Smooth muscle cell (in vitro differentiated cells): ENCODE measurements around the gene ZNF579. TPM values are rescaled to one million over a fixed set of nuclear protein-coding genes. Genes with fewer than 3 reads are reported as not detected.

Experiments
- DNase-seq: peaks from one replicate; lab custom pipeline; 2025; ENCODE audit not compliant: unreplicated experiment; lab: John Stamatoyannopoulos, UW
- H2AFZ ChIP-seq: fragments of 200-600 bp; sonication (generic); 2 replicates; pipeline ENCODE4 v1.6.0; 2016; ENCODE audit warnings: antibody characterized with exemption, low read depth, mild to moderate bottlenecking
- H3F3A ChIP-seq: fragments of 200-600 bp; sonication (generic); 2 replicates; pipeline ENCODE4 v1.6.0; 2017; ENCODE audit warnings: antibody characterized with exemption, low read depth
- H3K27ac ChIP-seq: fragments of 200-600 bp; sonication (generic); 2 replicates; pipeline ENCODE4 v1.5.1; 2016; ENCODE audit warnings: low read depth, mild to moderate bottlenecking
- H3K27me3 ChIP-seq: fragments of 200-600 bp; sonication (generic); 2 replicates; pipeline ENCODE4 v1.6.1; 2016; ENCODE audit warnings: low read depth, mild to moderate bottlenecking
- H3K36me3 ChIP-seq: fragments of 200-600 bp; sonication (generic); 2 replicates; pipeline ENCODE4 v1.5.1; 2016; ENCODE audit warnings: low read depth
- H3K4me1 ChIP-seq: fragments of 200-600 bp; sonication (generic); 2 replicates; pipeline ENCODE4 v1.5.1; 2016; ENCODE audit warnings: low read depth
- H3K4me2 ChIP-seq: fragments of 200-600 bp; sonication (generic); 2 replicates; pipeline ENCODE4 v1.6.0; 2016; ENCODE audit warnings: mild to moderate bottlenecking
- H3K4me3 ChIP-seq: fragments of 200-600 bp; sonication (generic); 2 replicates; pipeline ENCODE4 v1.5.1; 2016; ENCODE audit warnings: mild to moderate bottlenecking
- H3K79me2 ChIP-seq: fragments of 200-600 bp; sonication (generic); 2 replicates; pipeline ENCODE4 v1.6.0; 2016; ENCODE audit warnings: low read depth, mild to moderate bottlenecking
- H3K9ac ChIP-seq: fragments of 200-600 bp; sonication (generic); 2 replicates; pipeline ENCODE4 v1.6.0; 2016; ENCODE audit warnings: low read depth
- H3K9me3 ChIP-seq: fragments of 200-600 bp; sonication (generic); replicated peaks from 2 replicates; pipeline ENCODE4 v1.5.1; 2016; ENCODE audit warnings: low read depth
- H4K20me1 ChIP-seq: fragments of 200-600 bp; sonication (generic); 2 replicates; pipeline ENCODE4 v1.6.0; 2016; ENCODE audit warnings: low read depth
- CTCF ChIP-seq: fragments of 200-600 bp; sonication (generic); IDR thresholded peaks from 2 replicates; pipeline ENCODE4 v1.5.1; 2017; ENCODE audit warnings: borderline replicate concordance, mild to moderate bottlenecking, antibody characterized with exemption; ENCODE audit not compliant: insufficient read depth, poor library complexity, severe bottlenecking
- WGBS: methylation state at CpG from one replicate; pipeline ENCODE4 v1.1.7; 2016; ENCODE audit warnings: low lambda C conversion rate; 5-methylcytosine and 5-hydroxymethylcytosine counted together
- polyA plus RNA-seq: library from polyadenylated mRNA; unstranded; fragments of >200 nt; fragmentation: Nextera tagmentation; extraction: Ambion mirVana; gene quantifications from 2 replicates; pipeline ENCODE4 v1.2.1, GENCODE V29; 2016
- total RNA-seq: library from RNA; depleted of rRNA; stranded (reverse); fragments of >200 nt; gene quantifications from 2 replicates; pipeline ENCODE4 v1.2.3, GENCODE V29; 2014

ZNF579 gene
- total and polyA plus RNA-seq, 2 experiments from 2014 or later, result 4.2 to 15.1 TPM

- H3K9ac ChIP-seq, result no peak overlapping the region
- H4K20me1 ChIP-seq, result no peaks in the 10 kb centered on the region
- no peak overlapping the region for H3K4me3 ChIP-seq
- no peaks in the 10 kb centered on the region for H3K79me2 ChIP-seq
- no peak overlapping the region for H3K27ac ChIP-seq
- WGBS, result 70% methylated on average over 7 of the region's 7 CpGs
- no peak overlapping the region for H2AFZ ChIP-seq
- no peaks in the 10 kb centered on the region for H3K9me3 ChIP-seq
- no peaks in the 10 kb centered on the region for H3F3A ChIP-seq
- no peak overlapping the region for H3K4me2 ChIP-seq
- no peaks in the 10 kb centered on the region for H3K27me3 ChIP-seq
- H3K36me3 ChIP-seq, result no peaks in the 10 kb centered on the region
- no peak for DNase-seq
- H3K4me1 ChIP-seq, result peaks cover 9% of the 10 kb centered on the region
- no peak for TF ChIP-seq CTCF
These were observed 9.5 kb upstream of the ZNF579 start for GRCh38 chr19:55590109-55590508.

GRCh38 chr19:55588738-55589137, 8.1 kb upstream of the ZNF579 start:
- Histone ChIP-seq H3K9me3 (no peaks in the 10 kb centered on the region), H3K27me3 (no peaks in the 10 kb centered on the region), H3K9ac (no peak overlapping the region), H3K4me2 (no peak overlapping the region), H3K4me3 (no peak overlapping the region), H2AFZ (no peak overlapping the region), H3K4me1 (peaks cover 9% of the 10 kb centered on the region), H3K79me2 (no peaks in the 10 kb centered on the region), H3K36me3 (no peaks in the 10 kb centered on the region), H3F3A (peaks cover 5% of the 10 kb centered on the region), H3K27ac (no peak overlapping the region), H4K20me1 (no peaks in the 10 kb centered on the region)
- TF ChIP-seq CTCF, result no peak
- no peak for DNase-seq
- WGBS, result 90% methylated on average over 8 of the region's 8 CpGs

- Histone ChIP-seq H3K27ac (peak overlapping the region; percentile 32), H2AFZ (peak overlapping the region; percentile 4), H3K79me2 (no peaks in the 10 kb centered on the region), H3K4me1 (peaks cover 9% of the 10 kb centered on the region), H3K9ac (no peak overlapping the region), H3K4me2 (peak overlapping the region; percentile 89), H4K20me1 (no peaks in the 10 kb centered on the region), H3K4me3 (peak overlapping the region; percentile 49), H3K9me3 (no peaks in the 10 kb centered on the region), H3F3A (peaks cover 5% of the 10 kb centered on the region), H3K36me3 (no peaks in the 10 kb centered on the region), H3K27me3 (no peaks in the 10 kb centered on the region)
- TF ChIP-seq CTCF, result no peak
- DNase-seq, result peak; percentile 81
- WGBS, result 2% methylated on average over 40 of the region's 40 CpGs
These were observed 6.5 kb upstream of the ZNF579 start for GRCh38 chr19:55586976-55587668.

- 13% methylated on average over 20 of the region's 36 CpGs for WGBS
- no peaks in the 10 kb centered on the region for H4K20me1 ChIP-seq
- peaks cover 9% of the 10 kb centered on the region for H3K4me1 ChIP-seq
- DNase-seq, result peak; percentile 59
- peak overlapping the region; percentile 82 for H3K27ac ChIP-seq
- H3K9me3 ChIP-seq, result no peaks in the 10 kb centered on the region
- peak overlapping the region; percentile 93 for H2AFZ ChIP-seq
- peak overlapping the region; percentile 51 for H3K9ac ChIP-seq
- no peaks in the 10 kb centered on the region for H3K36me3 ChIP-seq
- H3F3A ChIP-seq, result peaks cover 5% of the 10 kb centered on the region
- peak overlapping the region; percentile 49 for H3K4me3 ChIP-seq
- no peaks in the 10 kb centered on the region for H3K79me2 ChIP-seq
- TF ChIP-seq CTCF, result no peak
- peak overlapping the region; percentile 89 for H3K4me2 ChIP-seq
- no peaks in the 10 kb centered on the region for H3K27me3 ChIP-seq
These were observed 5.2 kb upstream of the ZNF579 start for GRCh38 chr19:55585658-55586339.
